Measurements from ENCODE around the gene HOOK1.

HOOK1 gene

DNA sequence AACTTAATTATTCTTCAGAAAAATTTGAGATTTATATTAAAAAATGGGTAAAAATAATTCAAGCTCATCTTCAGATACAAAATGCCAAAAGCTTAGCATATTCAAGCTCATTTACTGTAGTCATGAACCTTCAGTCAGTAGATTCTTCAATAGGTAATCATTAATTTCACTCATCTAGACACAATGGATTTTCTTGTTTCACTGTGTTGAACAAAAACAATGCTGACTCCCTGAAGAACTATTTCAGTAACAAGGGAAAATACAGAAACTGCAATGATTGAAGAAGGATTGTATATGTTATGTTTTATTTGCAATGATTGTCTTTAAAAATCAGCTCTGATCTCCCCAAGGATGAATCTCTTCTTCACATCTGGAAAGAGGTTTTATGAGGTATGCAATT lies 9.2 kb upstream of the HOOK1 start:
- no peak for TF ChIP-seq SIN3A (IDR thresholded peaks at IDR 0.05; ENCODE audit: borderline replicate concordance, insufficient read depth, low read length)
- TF ChIP-seq, protein P1, sequence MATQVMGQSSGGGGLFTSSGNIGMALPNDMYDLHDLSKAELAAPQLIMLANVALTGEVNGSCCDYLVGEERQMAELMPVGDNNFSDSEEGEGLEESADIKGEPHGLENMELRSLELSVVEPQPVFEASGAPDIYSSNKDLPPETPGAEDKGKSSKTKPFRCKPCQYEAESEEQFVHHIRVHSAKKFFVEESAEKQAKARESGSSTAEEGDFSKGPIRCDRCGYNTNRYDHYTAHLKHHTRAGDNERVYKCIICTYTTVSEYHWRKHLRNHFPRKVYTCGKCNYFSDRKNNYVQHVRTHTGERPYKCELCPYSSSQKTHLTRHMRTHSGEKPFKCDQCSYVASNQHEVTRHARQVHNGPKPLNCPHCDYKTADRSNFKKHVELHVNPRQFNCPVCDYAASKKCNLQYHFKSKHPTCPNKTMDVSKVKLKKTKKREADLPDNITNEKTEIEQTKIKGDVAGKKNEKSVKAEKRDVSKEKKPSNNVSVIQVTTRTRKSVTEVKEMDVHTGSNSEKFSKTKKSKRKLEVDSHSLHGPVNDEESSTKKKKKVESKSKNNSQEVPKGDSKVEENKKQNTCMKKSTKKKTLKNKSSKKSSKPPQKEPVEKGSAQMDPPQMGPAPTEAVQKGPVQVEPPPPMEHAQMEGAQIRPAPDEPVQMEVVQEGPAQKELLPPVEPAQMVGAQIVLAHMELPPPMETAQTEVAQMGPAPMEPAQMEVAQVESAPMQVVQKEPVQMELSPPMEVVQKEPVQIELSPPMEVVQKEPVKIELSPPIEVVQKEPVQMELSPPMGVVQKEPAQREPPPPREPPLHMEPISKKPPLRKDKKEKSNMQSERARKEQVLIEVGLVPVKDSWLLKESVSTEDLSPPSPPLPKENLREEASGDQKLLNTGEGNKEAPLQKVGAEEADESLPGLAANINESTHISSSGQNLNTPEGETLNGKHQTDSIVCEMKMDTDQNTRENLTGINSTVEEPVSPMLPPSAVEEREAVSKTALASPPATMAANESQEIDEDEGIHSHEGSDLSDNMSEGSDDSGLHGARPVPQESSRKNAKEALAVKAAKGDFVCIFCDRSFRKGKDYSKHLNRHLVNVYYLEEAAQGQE (IDR thresholded peaks at IDR 0.05; ENCODE audit: insufficient read depth in 1 of 2, low read depth in 2 of 2, low read length in 2 of 2): no peak
- TF ChIP-seq POLR2AphosphoS5 (IDR thresholded peaks at IDR 0.05; ENCODE audit: low read depth, low read length): no peak
- TF ChIP-seq TAF1 (IDR thresholded peaks at IDR 0.05; ENCODE audit: borderline replicate concordance, insufficient read depth, low read length): no peak
- no peak for TF ChIP-seq FOXP2 (optimal IDR thresholded peaks at IDR 0.05; ENCODE audit: borderline replicate concordance, extremely low read depth, extremely low read length, insufficient read depth)

- TF ChIP-seq SIN3A (IDR thresholded peaks at IDR 0.05; ENCODE audit: borderline replicate concordance, insufficient read depth, low read length) (no peak), FOXP2 (optimal IDR thresholded peaks at IDR 0.05; ENCODE audit: borderline replicate concordance, extremely low read depth, extremely low read length, insufficient read depth) (no peak), TAF1 (IDR thresholded peaks at IDR 0.05; ENCODE audit: borderline replicate concordance, insufficient read depth, low read length) (no peak), POLR2AphosphoS5 (IDR thresholded peaks at IDR 0.05; ENCODE audit: low read depth, low read length) (no peak)
- TF ChIP-seq, protein P1 (IDR thresholded peaks at IDR 0.05; ENCODE audit: insufficient read depth in 1 of 2, low read depth in 2 of 2, low read length in 2 of 2): no peak
Measured at GRCh38 chr1:59814180-59814900, 409 bp upstream of the HOOK1 start.

DNA sequence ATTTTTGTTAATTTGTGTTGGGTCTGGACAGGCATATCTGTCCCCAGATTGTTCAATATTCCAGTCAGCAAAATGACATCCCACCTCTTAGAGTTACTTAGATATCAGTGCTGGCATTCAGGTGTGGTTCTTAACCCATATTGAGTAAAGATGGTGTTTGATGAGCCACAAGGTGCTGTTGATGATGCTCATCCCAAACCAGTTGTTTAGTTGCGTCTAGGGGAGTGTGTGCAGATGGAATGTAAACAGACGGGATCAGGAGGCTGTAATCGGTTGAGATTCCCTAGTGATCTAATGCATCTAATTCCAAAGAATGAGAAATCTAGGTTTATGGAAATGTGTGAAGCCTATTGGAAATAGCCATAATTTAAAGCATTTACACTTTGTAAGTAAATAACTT lies 1.1 kb downstream of the HOOK1 start:
- TF ChIP-seq, protein P1 (IDR thresholded peaks at IDR 0.05; ENCODE audit: insufficient read depth in 1 of 2, low read depth in 2 of 2, low read length in 2 of 2): no peak
- TF ChIP-seq POLR2AphosphoS5 (IDR thresholded peaks at IDR 0.05; ENCODE audit: low read depth, low read length) (no peak), TAF1 (IDR thresholded peaks at IDR 0.05; ENCODE audit: borderline replicate concordance, insufficient read depth, low read length) (no peak), FOXP2 (optimal IDR thresholded peaks at IDR 0.05; ENCODE audit: borderline replicate concordance, extremely low read depth, extremely low read length, insufficient read depth) (no peak), SIN3A (IDR thresholded peaks at IDR 0.05; ENCODE audit: borderline replicate concordance, insufficient read depth, low read length) (no peak)

GRCh38 chr1:59816318-59816878 lies 1.6 kb downstream of the HOOK1 start:
- TF ChIP-seq SIN3A (IDR thresholded peaks at IDR 0.05; ENCODE audit: borderline replicate concordance, insufficient read depth, low read length): no peak
- no peak for TF ChIP-seq TAF1 (IDR thresholded peaks at IDR 0.05; ENCODE audit: borderline replicate concordance, insufficient read depth, low read length)
- no peak for TF ChIP-seq POLR2AphosphoS5 (IDR thresholded peaks at IDR 0.05; ENCODE audit: low read depth, low read length)

DNA sequence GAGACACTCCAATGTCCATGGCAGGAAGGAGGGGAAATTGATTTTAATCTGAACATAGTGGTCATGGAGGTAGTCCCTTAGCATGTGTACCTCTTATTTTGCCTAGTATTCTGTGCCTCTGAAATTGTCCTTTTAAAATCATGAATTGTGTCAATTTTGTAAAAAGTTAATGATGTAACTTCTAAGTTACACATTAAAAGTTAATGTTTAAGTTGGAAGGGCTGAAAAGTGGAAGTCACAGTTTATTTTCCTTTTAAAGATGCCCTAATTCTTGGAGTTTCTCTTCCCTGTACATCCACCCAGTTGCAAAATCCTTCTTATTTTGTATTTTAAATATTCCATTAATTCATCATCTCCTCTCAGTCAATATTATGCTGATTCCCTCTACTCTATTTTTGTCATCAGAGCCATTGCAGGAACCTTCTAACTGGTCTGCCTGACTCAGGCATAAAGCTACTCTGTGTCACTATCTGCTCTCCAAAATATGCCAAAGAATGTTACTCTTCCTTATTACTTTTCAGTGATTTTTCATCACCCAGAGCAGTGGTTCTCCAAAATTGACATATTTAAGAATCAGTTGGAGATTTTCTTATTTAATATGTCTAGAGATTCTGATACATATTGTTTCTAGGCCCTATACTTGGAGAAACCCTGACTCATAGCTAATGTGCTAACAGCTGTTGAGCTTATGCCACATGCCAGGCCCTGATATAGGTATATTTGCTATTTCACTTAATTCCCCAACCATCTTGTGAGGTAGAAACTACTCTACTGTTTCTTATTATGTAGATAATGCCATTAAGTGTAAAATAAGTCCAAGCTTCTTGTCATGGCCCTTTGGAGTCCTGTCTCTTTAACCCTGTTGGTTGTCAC lies 5.1 kb downstream of the HOOK1 start:
- TF ChIP-seq SIN3A (IDR thresholded peaks at IDR 0.05; ENCODE audit: borderline replicate concordance, insufficient read depth, low read length) (no peak), TAF1 (IDR thresholded peaks at IDR 0.05; ENCODE audit: borderline replicate concordance, insufficient read depth, low read length) (no peak), POLR2AphosphoS5 (IDR thresholded peaks at IDR 0.05; ENCODE audit: low read depth, low read length) (no peak), FOXP2 (optimal IDR thresholded peaks at IDR 0.05; ENCODE audit: borderline replicate concordance, extremely low read depth, extremely low read length, insufficient read depth) (no peak)
- TF ChIP-seq, protein P1 (IDR thresholded peaks at IDR 0.05; ENCODE audit: insufficient read depth in 1 of 2, low read depth in 2 of 2, low read length in 2 of 2): no peak

Measured in PFSK-1 (cell line).